ENCODE measurements around the gene USB1.
A peak's percentile ranks its signal among the peaks of the same experiment; 100 is the strongest.

USB1 gene, protein sequence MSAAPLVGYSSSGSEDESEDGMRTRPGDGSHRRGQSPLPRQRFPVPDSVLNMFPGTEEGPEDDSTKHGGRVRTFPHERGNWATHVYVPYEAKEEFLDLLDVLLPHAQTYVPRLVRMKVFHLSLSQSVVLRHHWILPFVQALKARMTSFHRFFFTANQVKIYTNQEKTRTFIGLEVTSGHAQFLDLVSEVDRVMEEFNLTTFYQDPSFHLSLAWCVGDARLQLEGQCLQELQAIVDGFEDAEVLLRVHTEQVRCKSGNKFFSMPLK

DNA sequence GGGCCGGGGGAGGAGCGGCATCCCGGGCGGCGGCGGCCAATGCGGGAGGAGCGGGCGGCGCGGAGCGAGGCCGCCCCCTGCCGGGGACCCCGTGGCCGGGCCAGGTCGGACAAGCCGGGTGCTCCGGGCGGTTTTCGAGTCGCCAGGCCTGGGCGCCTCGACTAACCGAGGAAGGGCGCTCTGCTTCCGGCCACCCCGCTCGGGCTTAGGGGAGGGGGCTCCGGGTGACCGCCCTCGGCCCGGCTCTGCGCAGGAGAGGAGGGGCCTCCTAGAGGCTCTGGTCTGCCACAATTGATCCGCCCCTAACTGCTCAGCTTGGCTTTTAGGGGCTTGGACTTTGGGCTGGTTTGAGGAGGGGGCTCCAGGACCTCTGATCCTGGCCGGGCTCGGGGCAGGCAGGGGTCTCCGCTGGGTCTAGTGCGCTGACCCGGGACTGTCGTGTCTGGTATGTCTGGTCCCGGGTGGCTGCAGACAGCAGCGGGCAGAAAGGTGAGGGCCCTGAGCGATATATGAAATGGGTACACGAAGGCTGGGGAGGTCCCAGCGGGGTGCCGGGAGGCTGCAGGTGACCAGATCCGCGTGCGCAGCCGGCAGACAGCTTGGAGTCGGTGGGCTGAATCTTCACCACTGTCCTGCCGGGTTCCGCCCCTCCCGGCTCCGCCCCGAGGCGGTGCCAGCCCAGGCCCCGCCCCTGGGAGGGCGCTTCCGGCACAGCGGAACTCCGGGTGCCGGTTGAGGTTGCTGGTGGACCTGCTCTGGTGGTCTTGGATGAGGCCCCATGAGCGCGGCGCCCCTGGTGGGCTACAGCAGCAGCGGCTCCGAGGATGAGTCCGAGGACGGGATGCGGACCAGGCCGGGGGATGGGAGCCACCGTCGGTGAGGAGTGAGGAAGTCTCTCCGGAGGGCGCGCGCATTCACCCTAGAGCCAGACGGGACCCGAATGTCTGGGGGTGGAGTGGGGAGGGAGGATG, at the start of gene USB1:
Gene USB1 (plus strand): TSS at position 702 of the 971 bp plus-strand sequence. CDS start 77 bp downstream, at position 779.
- peak; percentile 97 for DNase-seq (ENCODE audit: low spot score)

DNA sequence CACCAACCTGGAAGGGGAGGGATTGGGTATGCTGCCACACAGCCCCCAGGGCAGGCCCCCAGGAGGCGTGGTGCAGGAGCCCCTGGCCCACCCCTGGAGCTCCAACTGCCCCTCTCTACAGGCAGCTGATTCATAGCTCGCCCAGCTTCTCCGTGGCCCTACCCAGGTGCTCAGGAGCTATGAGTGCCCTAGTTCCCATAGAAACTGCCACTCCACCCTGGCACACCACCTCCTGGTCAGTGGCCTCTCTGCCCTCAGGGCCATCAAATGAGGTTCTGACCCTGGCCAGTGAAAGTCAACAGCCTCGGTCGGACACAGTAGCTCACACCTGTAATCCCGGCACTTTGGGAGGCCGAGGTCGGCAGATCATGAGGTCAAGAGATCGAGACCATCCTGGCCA, 48.3 kb upstream of the USB1 start:
- DNase-seq (ENCODE audit: low spot score), result no peak

DNA sequence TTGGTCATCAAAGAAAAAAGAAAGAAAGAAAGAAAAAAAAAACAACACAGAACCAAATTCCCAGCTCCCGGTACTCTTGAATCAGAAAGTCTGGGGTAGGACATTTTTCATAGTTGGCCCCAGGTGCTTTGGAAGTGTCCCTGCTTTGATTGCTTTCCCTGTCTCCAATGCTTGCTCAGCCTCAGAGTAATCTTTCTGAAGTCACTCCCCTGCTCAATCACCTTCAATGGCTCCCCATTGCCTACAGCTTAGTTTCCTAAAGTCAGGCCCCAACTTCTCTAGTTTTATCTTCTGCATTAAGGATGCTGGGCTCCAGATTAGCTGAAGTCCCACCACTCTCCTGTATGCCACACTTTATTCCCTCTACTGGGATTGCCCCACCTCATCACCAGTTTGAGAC, 47.4 kb upstream of the USB1 start:
- DNase-seq (ENCODE audit: low spot score), result no peak

DNA sequence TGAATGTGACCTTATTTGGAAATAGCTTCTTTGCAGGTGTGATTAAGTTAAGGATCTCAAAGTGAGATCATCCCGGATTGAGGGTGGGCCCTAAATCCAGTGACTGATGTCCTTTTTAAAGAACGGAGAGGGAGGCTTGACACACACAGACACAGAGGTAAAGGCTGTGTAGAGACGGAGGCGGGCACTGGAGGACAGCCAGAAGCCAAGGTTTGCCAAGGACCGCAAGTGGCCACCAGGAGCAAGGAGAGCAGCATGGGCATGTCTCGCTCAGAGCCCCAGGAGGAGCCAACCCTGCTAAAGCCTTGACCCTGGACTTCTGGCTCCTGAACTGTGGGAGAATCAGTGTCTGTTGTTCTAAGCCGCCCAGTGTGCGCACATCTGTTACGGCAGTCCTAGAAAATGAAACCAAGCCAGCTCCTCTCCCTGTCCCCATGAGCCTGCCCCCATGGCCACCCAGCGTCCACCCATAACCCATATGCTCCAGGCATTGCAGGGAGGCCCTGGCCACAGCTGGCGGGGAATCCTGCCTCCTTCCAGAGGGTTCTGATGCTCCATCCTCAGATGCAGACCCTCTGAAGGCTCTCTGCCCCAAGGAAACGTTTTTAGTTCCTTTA, 45.5 kb upstream of the USB1 start:
- DNase-seq (ENCODE audit: low spot score), result no peak

DNA sequence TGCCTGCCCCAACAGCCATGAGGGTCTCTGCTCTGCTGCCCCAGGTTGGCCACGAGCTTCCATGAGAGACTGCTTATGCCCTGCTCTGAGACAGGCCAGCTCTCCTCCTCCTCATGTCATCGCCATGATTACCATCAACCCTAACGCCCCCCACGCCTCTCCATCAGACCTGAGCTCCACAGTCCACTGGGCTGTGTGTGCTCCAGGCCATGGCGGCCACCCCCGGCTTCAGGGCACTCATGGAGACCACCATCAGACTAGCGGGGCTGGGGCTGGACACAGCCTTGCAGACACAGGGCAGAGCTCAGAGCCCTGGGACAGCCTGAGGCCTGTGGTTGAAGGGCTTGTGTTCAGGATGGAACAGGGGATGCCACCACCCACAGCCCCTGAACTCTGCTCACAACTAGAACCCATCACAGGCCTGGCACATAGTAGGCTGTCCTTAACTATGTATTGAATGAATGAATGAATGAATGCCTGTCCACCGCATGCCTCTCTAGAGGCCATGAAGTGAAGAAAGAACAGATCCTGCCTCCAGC, 44.9 kb upstream of the USB1 start:
- no peak for DNase-seq (ENCODE audit: low spot score)

DNA sequence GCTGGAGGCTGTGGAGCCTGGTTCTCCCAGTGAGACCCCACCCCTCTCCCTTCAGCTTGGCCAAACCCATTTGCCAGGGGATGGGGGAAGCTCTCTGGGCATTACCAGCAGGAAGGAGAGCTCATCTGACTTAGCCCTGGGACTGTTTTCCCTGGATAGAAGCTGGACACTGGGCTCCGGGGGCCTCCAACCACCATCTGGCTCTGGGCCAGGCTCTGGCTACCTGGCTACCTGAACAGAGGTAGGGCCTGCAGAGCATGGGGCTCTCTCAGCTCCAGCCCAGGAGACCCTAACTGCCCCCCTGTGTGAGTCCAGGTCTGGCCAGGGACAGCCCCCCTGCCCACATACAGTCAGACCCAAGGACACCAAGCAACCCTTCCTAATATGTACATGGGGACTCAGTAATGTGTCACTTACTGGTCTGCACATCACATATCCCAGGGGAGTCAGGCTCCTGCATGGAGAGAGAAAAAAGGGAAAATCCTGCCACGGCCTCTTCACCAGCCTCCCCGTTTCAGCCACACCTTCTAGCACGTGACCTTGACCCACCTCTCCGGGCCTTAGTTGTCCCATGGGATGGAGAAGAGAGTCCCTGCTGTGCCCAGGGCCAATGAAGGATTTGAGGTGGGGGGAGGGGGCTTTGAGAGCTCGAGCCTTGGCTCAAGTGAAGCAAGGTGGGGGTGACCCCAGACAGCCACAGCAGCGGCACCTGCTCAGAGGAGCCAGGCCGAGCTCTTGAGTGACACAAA, 44.1 kb upstream of the USB1 start:
- DNase-seq (ENCODE audit: low spot score), result no peak

DNA sequence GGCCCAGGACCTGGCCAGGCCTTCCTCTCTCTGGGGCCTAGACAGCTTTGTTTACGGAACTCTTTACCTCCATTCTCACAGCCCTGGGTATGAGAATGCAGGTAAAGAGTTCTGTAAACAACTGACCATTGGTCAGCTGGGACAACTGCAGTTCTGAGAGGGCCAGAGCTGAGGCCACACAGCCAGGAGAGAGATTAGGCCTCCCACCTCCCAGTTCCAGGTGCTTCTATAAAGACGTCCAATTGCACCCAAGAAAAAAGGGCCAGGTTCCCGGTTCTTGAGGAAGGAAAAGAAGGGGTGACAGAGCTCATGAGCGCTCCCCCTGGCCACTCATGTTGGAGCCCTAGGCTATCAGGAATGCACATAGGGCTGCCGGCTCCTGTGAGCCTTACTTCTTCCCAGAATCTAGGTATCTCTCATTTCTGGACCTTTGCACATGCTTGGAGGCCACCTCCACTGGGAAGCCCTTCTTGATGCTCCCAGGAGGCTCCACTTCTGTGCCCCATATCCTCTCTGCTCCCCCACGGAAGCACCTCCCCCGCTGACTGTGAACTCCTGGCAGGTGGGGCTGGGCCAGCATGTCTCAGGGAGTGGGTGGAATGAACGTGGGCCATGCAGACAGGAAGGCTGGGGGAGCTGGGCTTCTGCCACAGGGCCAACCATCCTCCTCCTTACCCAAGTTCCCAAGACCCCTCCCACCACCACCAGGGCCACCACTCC, 43.4 kb upstream of the USB1 start:
- DNase-seq (ENCODE audit: low spot score), result no peak

DNA sequence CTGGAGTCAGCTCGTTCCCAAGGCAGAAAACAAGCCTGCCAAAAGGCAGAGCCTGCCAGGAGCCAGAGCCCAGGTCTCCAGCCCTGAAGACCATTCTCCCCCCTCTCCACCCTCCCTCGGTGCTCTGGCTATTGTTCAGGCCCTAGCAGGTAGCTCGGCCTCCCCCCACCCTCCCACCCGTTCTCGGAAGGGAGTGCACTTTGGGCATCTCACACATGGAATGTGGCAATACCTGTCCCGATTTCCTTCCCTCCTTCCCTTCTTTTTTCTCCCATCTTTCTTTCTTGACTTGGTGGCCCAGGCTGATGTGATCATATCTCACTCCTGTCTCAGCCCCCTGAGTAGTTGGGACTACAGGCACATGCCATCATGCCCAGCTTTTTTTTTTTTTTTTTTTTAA, 42.7 kb upstream of the USB1 start:
- DNase-seq (ENCODE audit: low spot score), result no peak

DNA sequence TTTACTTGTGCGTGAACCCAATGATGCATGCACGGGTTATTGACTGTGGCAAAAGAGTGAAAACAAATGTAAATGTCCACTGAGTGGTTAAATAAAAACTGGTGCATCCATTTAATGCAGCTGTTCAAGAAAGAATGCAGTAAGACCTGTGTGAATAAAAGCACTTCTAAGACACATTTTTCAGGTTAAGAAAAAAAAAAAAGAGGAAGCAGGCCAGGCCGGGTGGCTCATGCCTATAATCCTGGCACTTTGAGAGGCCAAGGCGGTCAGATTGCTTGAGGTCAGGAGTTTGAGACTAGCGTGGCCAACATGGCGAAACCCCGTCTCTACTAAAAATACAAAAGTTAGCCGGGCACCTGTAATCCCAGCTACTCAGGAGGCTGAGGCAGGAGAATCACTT, 42.1 kb upstream of the USB1 start:
- no peak for DNase-seq (ENCODE audit: low spot score)

DNA sequence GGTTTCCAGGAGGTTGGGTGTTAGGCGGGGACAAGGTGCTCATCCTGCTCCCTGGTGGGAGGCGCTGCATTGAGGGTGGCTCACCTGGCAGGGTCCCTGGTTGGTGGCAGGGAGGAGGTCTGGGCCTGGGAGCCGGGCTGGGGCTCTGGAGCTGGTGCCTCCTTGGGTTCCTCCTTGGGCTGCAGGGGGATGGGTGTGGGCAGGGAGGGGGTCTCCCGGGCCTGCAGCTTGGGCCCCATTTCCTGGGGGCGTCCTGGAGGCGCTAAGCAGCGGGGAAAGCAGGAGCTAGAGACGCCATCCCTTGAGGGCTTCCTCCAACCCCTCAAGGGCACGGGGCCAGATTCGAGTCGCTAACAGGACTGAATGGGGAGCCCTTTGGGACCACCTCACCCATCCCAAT, 41.4 kb upstream of the USB1 start:
- no peak for DNase-seq (ENCODE audit: low spot score)

DNA sequence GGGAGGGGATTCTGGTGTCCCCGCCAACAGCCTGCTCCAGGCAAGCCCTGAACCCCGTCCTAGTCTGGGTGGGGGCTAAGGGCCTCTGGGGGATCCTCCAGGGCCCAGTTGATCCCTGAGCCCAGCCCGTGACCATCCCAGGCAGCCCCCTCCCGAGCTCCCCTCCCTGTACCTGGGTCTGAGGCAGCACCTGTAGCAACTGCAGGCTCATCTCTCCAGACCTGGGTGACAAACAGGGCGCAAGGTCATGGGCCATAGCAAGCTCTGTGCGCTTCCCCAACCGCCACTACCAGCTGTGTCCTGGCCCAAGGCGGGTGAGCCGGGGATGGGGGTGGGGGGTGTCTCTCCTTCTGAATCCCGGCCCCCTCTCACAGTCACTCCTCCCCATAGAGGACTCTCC, 40.9 kb upstream of the USB1 start:
- no peak for DNase-seq (ENCODE audit: low spot score)

DNA sequence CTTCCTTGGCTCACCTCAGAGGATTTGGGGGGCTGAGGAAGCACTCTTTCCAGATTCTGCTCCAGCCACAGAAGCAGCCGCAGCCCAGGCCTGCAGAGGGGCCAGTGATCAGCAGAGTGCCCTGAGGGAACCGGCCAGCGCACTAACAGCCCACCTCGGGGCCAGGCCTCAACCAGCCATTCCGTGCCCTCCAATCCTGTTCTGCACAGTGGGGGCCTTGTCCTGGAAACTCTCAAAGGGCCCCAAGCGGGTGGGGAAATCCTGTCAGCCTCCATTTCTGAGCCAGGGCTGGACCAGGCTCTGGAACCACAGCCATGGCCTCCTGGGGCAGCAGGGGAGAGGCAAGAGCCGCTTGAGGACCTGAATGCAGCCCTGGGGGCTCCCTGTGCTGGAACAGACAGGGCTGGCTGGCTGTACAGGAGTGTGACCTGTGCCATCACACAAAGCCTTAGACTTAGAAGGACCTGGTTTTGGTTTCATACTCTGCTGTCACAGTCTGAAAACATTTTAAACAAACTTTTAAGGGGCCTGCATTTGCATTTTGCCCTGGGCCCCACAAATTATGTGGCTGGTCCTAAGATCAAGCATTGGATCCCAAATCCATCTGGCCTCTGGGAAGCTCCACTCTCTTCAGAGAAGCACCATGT, 40.3 kb upstream of the USB1 start:
- no peak for DNase-seq (ENCODE audit: low spot score)

DNA sequence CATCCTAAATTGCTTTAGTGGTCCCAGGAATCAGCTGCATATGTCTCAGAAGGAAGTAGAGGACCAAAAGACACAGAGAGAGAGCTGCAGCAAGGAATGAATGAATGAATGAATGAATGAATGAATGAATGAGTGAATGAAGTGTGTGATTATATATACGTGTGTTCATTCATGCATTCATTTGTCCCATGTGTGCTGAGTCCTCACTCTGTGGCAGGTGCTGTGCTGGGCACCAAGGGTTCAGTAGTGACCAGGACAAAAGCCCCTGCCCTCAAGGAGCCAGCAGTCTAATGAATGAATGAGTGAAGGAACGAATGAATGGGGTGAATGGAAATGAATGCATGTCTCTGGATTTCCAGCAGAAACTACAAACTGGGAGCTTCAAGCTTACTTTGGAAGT, 39.7 kb upstream of the USB1 start:
- no peak for DNase-seq (ENCODE audit: low spot score)

DNA sequence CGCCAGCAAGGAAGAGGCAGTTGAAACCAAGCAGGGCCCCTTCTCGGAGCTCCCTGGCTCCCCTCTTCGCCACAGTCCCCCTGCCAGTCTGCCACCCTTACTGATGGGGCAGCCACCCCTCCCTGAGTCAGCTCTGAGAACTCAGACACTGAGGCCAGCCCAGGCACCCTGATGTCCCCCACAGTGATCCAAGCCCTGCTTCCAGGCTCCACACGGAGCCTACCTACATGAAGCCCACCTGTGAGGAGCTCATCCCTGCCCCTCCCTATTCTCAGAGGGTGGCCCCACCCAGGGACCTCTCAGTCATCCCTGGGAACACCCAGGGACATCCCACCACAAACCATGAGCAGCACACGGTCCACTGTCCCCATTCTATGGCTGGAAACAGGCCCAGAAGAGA, 39.2 kb upstream of the USB1 start:
- DNase-seq (ENCODE audit: low spot score), result no peak

DNA sequence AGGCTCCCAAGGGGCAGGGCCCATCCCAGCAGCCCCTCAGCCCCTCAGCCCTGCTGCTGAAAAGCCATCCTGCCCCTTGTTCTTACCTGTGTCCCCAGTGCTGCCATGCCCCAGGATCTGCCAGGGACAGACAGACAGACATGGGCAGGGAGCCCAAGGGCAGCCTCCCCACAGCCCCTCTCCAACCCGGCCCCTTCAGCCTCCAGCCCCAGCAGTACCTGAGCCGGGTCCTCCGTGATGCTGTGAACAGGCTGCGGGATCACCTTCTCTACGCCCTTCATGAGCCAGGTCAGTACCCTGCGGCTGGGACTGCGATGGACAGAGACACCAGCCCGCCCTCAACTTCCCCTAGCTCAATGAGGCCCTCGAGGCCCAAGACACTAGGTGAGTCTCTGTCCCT, 38.5 kb upstream of the USB1 start:
- DNase-seq (ENCODE audit: low spot score), result no peak

DNA sequence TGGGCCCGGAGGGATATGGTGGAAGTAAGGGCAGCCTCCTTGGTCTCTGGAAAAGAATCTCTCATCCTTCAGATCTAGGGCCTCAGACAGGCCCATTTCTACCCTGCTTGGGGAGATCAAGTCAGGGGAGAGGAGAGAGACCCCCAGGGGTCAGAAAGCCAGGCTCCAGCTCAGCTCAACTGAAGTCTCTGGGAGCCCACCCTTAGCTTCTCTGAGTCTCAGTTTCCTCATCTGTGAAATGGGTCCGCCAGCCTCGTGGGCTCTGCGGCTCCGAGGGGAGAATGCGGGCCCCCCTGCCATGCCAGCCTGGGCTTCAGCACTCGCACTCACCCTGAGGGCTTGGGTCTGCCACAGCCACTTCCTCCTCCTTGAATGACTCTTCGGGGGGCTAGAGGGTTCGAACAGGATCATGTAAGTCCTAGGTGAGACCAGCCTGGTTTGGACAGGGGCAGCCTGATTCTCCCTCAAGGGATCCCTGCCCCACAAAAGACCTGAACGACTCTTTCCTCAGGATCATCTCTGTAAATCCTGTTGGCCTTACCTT, 37.0 kb upstream of the USB1 start:
- no peak for DNase-seq (ENCODE audit: low spot score)

DNA sequence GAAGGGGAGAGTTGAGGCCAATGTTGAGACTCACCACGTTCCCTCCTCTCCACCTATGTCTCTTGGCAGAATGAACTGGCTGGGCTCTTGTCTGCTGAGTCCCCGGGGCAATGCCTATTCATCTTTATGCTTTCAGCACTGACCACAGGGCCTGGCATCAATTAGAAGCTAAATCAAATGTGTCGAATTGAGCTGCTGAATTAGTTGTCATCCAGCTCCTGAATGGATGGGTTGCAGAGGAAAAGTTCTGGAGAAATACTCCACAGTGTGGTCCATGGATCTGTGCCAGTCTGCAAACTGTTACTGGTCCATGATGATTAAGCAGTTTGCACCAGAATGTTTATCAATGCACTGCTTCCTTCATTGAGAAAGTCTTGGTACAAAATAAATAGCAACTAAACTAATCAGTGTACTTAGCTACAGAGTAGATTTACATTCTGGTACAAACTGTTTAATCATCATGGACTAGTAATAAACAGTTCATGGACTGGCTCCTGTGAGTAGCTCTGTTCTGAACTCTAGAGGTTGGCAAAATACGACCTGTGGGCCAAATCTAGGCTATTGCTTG, 34.9 kb upstream of the USB1 start:
- DNase-seq (ENCODE audit: low spot score), result no peak

DNA sequence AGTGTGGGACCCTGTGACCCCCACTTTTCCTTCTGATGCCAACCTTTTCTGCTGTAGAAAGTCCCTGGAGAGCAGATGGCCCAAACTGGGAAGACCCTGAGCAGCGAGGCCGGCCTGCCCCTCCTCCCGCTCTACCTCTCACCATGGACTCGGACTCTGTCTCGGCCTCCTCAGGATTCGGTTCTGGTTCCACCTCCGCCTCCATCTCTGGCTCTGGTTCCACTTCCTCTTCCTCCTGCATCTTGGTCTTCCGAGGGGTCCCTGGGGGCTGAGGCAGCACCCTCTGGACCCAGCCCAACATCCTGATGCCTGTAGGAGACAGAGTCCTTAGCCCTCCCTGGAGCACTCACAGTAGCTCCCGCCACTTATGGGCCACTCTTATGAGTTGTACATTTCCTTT, 34.2 kb upstream of the USB1 start:
- no peak for DNase-seq (ENCODE audit: low spot score)

DNA sequence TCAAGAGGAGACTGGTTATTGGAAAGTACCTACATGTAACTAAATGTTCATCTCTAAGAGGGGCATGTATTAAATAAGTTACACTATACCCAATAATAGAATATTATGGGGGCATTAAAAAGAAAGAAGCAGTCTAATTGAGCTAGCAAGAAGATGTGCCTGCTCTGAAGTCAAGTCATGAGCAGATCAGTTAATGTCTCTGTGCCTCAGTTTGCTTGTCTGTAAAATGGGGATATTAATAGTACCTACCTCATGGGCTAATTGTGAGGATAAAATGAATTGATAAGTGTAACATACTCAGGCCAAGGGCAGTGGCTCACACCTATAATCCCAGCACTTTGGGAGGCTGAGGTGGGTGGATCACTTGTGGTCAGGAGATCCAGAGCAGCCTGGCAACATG, 33.3 kb upstream of the USB1 start:
- DNase-seq (ENCODE audit: low spot score), result no peak

DNA sequence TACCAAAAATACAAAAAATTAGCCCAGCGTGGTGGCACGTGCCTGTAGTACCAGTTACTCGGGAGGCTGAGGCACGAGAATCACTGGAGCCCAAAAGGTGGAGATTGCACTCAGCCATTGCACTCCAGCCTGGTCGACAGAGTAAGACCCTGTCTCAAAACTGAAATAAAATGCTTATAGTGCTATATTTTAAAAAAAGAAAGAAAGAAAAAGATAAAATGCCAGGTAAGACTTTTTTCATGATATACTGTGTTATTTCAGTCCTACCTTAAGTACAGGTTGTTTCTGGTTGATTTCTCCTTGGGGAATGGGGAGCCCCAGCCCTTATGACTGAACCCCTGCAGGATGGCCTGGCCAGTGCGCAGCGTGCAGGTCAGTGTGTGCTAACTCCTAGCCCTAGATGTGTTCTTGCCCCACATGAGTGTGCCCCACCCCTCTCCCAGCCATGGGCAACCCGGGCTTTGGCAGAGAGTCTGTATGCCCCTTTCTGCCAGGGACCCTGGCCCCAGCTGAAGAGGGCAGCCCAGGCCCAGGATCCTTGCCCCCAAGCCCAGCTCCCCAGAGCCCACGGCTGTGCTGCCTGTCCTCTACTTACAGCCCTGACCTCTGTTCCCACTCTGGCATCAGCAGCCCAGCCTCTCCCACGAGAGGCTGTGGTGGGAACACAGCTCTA, 31.6 kb upstream of the USB1 start:
- DNase-seq (ENCODE audit: low spot score), result no peak
